HCT116 (cell line): ENCODE measurements around the gene ACTR1B. TPM values are rescaled to one million over a fixed set of nuclear protein-coding genes. Genes with fewer than 3 reads are reported as not detected.

Source experiments
- ATAC-seq: fragments of 200-7000 bp; cut with Tn5 transposase; 2 replicates; pipeline ENCODE4 v1.9.1; 2020; ENCODE audit warnings: mild to moderate bottlenecking, moderate library complexity
- BruUV-seq: library from RNA; stranded (reverse); fragments of 400-500 nt; replicated peaks from 2 replicates; lab custom pipeline; 2021; lab: Mats Ljungman, UMichigan
- CTCF ChIA-PET: fragments of 300-600 bp; sonication (Branson Sonifier 250); formaldehyde crosslinking; loops from one replicate; lab custom pipeline; 2021; ENCODE audit warnings: antibody characterized with exemption; lab: Charles Lee
- POLR2A ChIA-PET: fragments of 300-600, 350-600 bp; sonication (Branson Sonifier 250); formaldehyde crosslinking; loops from one replicate; lab custom pipeline; 2021; ENCODE audit warnings: antibody characterized with exemption; lab: Charles Lee
- RAD21 ChIA-PET, 2 experiments: fragments of 300-600 bp; sonication (Branson Sonifier 250); formaldehyde crosslinking; loops; one replicate each; lab custom pipeline; 2023; ENCODE audit warnings: low total read pairs in 2 of 2; ENCODE audit not compliant: uncharacterized antibody in 2 of 2, unreplicated experiment in 2 of 2, low non-redundant PET in 1 of 2; lab: Charles Lee
- DNase-seq: peaks from one replicate; pipeline ENCODE4 v3.0.0-alpha.2; 2010; ENCODE audit warnings: low read depth, low spot score
- H2AFZ ChIP-seq: fragments of 200-600 bp; shearing (Covaris generic), sonication (generic); 2 replicates; pipeline ENCODE4 v1.6.1; 2017; ENCODE audit warnings: low read depth, mixed run types, mixed read lengths, antibody characterized with exemption, low read length; ENCODE audit not compliant: poor library complexity, severe bottlenecking
- H3K27ac ChIP-seq: 2 replicates; pipeline ENCODE4 v1.5.1; 2012; ENCODE audit warnings: low read depth, low read length
- H3K27me3 ChIP-seq: fragments of 200-600 bp; sonication (generic); 2 replicates; pipeline ENCODE4 v1.6.1; 2016; ENCODE audit warnings: mixed run types, low read length, mixed read lengths; ENCODE audit not compliant: insufficient read depth
- H3K36me3 ChIP-seq, 2 experiments: fragments of 200-500 bp in 1 of 2; fragments of 200-600 bp in 1 of 2; sonication (Bioruptor generic) in 1 of 2; sonication (generic) in 1 of 2; 2 replicates each; pipeline versions ENCODE4 v1.5.1 to v1.6.1; 2014 to 2016; ENCODE audit warnings: low read length in 2 of 2, inconsistent platforms in 1 of 2, mixed read lengths in 1 of 2, mixed run types in 1 of 2; ENCODE audit not compliant: insufficient read depth in 2 of 2, control insufficient read depth in 1 of 2
- H3K4me1 ChIP-seq, 2 experiments: fragments of 200-600 bp in 1 of 2; sonication (generic) in 1 of 2; 2 replicates each; pipeline versions ENCODE4 v1.5.1 to v1.6.1; 2012 to 2017; ENCODE audit warnings: low read length in 2 of 2, inconsistent platforms in 1 of 2, mild to moderate bottlenecking in 1 of 2, mixed read lengths in 1 of 2, mixed run types in 1 of 2, moderate library complexity in 1 of 2; ENCODE audit not compliant: insufficient read depth in 2 of 2, control insufficient read depth in 1 of 2
- H3K4me2 ChIP-seq: fragments of 200-600 bp; sonication (generic); 2 replicates; pipeline ENCODE4 v1.6.1; 2017; ENCODE audit warnings: mixed run types, low read length, mixed read lengths
- H3K4me3 ChIP-seq, 2 experiments: fragments of 200-600 bp in 1 of 2; sonication (generic) in 1 of 2; replicated peaks in 1 of 2; 2 replicates each; pipeline ENCODE4 v1.5.1; 2011 to 2016; ENCODE audit warnings: low read length in 2 of 2, control low read depth in 1 of 2, low read depth in 1 of 2, mild to moderate bottlenecking in 1 of 2, mixed read lengths in 1 of 2, mixed run types in 1 of 2
- H3K79me2 ChIP-seq: fragments of 200-600 bp; sonication (generic); 2 replicates; pipeline ENCODE4 v1.6.1; 2017; ENCODE audit warnings: mild to moderate bottlenecking, mixed run types, low read length, moderate library complexity, mixed read lengths; ENCODE audit not compliant: insufficient read depth
- H3K9ac ChIP-seq: fragments of 200-600 bp; sonication (generic); 2 replicates; pipeline ENCODE4 v1.6.1; 2016; ENCODE audit warnings: low read length, mixed read lengths
- H3K9me2 ChIP-seq: fragments of 200-600 bp; sonication (generic), shearing (Covaris generic); 2 replicates; pipeline ENCODE4 v1.6.1; 2017; ENCODE audit warnings: mixed run types, mild to moderate bottlenecking, moderate library complexity; ENCODE audit not compliant: insufficient read depth
- H3K9me3 ChIP-seq, 2 experiments: fragments of 200-500 bp in 1 of 2; fragments of 200-600 bp in 1 of 2; sonication (Bioruptor generic) in 1 of 2; sonication (generic) in 1 of 2; 2 replicates each; pipeline ENCODE4 v1.6.1; 2014 to 2017; ENCODE audit warnings: low read length in 2 of 2, mixed read lengths in 2 of 2, inconsistent platforms in 1 of 2, low read depth in 1 of 2, mild to moderate bottlenecking in 1 of 2, mixed run types in 1 of 2, moderate library complexity in 1 of 2; ENCODE audit not compliant: control insufficient read depth in 1 of 2, insufficient read depth in 1 of 2
- H4K20me1 ChIP-seq: fragments of 200-600 bp; sonication (generic), shearing (Covaris generic); 2 replicates; pipeline ENCODE4 v1.6.1; 2017; ENCODE audit warnings: mixed run types, mild to moderate bottlenecking, moderate library complexity; ENCODE audit not compliant: insufficient read depth
- CBX3 ChIP-seq: IDR thresholded peaks from 2 replicates; pipeline ENCODE4 v1.6.1; 2012; ENCODE audit warnings: low read depth
- CEBPB ChIP-seq: IDR thresholded peaks from 2 replicates; pipeline ENCODE4 v1.6.1; 2012; ENCODE audit warnings: low read depth
- EGR1 ChIP-seq: IDR thresholded peaks from 2 replicates; pipeline ENCODE4 v1.6.1; 2012; ENCODE audit warnings: low read depth
- ELF1 ChIP-seq: IDR thresholded peaks from 2 replicates; pipeline ENCODE4 v1.6.1; 2012; ENCODE audit warnings: low read depth, borderline replicate concordance
- EZH2phosphoT487 ChIP-seq: fragments of 200-600 bp; IDR thresholded peaks from 2 replicates; pipeline ENCODE4 v1.6.1; 2018; ENCODE audit warnings: antibody characterized with exemption, borderline replicate concordance
- FOSL1 ChIP-seq: IDR thresholded peaks from 2 replicates; pipeline ENCODE4 v1.6.1; 2012; ENCODE audit warnings: low read depth
- JUND ChIP-seq: IDR thresholded peaks from 2 replicates; pipeline ENCODE4 v1.6.1; 2012
- POLR2A ChIP-seq: IDR thresholded peaks from 2 replicates; pipeline ENCODE4 v1.7.0; 2011; ENCODE audit warnings: borderline replicate concordance; ENCODE audit not compliant: insufficient read depth, insufficient read length; ENCODE audit errors: extremely low read depth
- POLR2AphosphoS5 ChIP-seq: IDR thresholded peaks from 2 replicates; pipeline ENCODE4 v1.6.1; 2011; ENCODE audit warnings: mild to moderate bottlenecking, low read depth, low read length, moderate library complexity
- RAD21 ChIP-seq: IDR thresholded peaks from 2 replicates; pipeline ENCODE4 v1.6.1; 2012; ENCODE audit warnings: low read depth, mild to moderate bottlenecking
- SIN3A ChIP-seq: IDR thresholded peaks from 2 replicates; pipeline ENCODE4 v1.6.1; 2012; ENCODE audit warnings: low read depth
- SP1 ChIP-seq: IDR thresholded peaks from 2 replicates; pipeline ENCODE4 v1.6.1; 2012; ENCODE audit warnings: low read depth
- SRF ChIP-seq: IDR thresholded peaks from 2 replicates; pipeline ENCODE4 v1.6.1; 2012; ENCODE audit warnings: low read depth
- TCF7L2 ChIP-seq: IDR thresholded peaks from 2 replicates; pipeline ENCODE4 v1.7.0; 2011; ENCODE audit warnings: borderline replicate concordance, inconsistent platforms; ENCODE audit not compliant: insufficient read depth, insufficient read length; ENCODE audit errors: extremely low read depth
- ZFX ChIP-seq: fragments of 450-650 bp; IDR thresholded peaks from 2 replicates; pipeline ENCODE4 v1.6.1; 2017
- ZNF274 ChIP-seq: fragments of 200-500 bp; sonication (Bioruptor generic); IDR thresholded peaks from 2 replicates; pipeline ENCODE4 v1.6.1; 2014; ENCODE audit warnings: mild to moderate bottlenecking, low read depth, low read length, inconsistent platforms
- intact Hi-C: fragments of 100-400 bp; cut with micrococcal nuclease; formaldehyde crosslinking; loops from 2 replicates; pipeline ENCODE4 v1.10.0; 2022
- total RNA-seq: library from RNA; stranded (reverse); gene quantifications from one replicate; pipeline ENCODE4 v1.2.1, GENCODE V29; 2021; ENCODE audit not compliant: unreplicated experiment
- TF ChIP-seq, protein P1 (sequence below), 3 experiments: fragments of 200-600 bp in 1 of 3; sonication (generic) in 1 of 3; IDR thresholded peaks in 2 of 3; conservative IDR thresholded peaks in 1 of 3; 2 replicates each; pipeline ENCODE4 v1.5.1; 2012 to 2017; ENCODE audit warnings: low read depth in 2 of 3, low read length in 2 of 3, antibody characterized with exemption in 1 of 3, borderline replicate concordance in 1 of 3, control low read depth in 1 of 3, mild to moderate bottlenecking in 1 of 3, mixed read lengths in 1 of 3, mixed run types in 1 of 3, moderate library complexity in 1 of 3; ENCODE audit not compliant: insufficient read depth in 1 of 3
- TF ChIP-seq, protein P2 (sequence below): IDR thresholded peaks from 2 replicates; pipeline ENCODE4 v1.6.1; 2012
- TF ChIP-seq, protein P3 (sequence below): IDR thresholded peaks from 2 replicates; pipeline ENCODE4 v1.6.1; 2011; ENCODE audit warnings: mild to moderate bottlenecking, low read length, moderate library complexity; ENCODE audit not compliant: insufficient replicate concordance; ENCODE audit errors: extremely low read depth

ACTR1B gene
- total RNA-seq, 1 experiment from 2014 or later, result 42.8 TPM

- H3K36me3 ChIP-seq, result no peaks in the 10 kb centered on the region
- BruUV-seq, result no TSS peak
- ChIA-PET POLR2A (interaction anchor here (0.7 to 1.3 kb wide), 2 partner anchors 33 to 107 kb away, joined by 3 to 5 read pairs; partner anchors contain the start of gene ACTR1B), CTCF (interaction anchor here (0.8 to 5.5 kb wide), 5 partner anchors 11 to 687 kb away, joined by 3 to 89 read pairs (median 7); partner anchors contain the start of genes ACTR1B and ANKRD36B), RAD21 (interaction anchor here (0.8 to 2.1 kb wide), 4 partner anchors 33 to 107 kb away, joined by 3 to 9 read pairs (median 4); no protein-coding TSS in a partner anchor)
- intact Hi-C loops, result loop anchor here (1.0 kb wide), 2 partner anchors 33 to 106 kb away; partner anchors contain the start of gene ACTR1B
- H3K9me3 ChIP-seq, result no peaks in the 10 kb centered on the region
- H3K9ac ChIP-seq, result no peak overlapping the region
- peak overlapping the region; percentile 79 for H2AFZ ChIP-seq
- peak overlapping the region; percentile 46 for H3K4me2 ChIP-seq
- peaks cover 0 to 5% of the 10 kb centered on the region in 2 experiments; a peak in 1 of 4 replicates for H3K4me1 ChIP-seq
- H3K27me3 ChIP-seq, result no peaks in the 10 kb centered on the region
- peak; percentile 71 for DNase-seq
- ATAC-seq, result peak; percentile 85
- no peaks in the 10 kb centered on the region for H3K9me2 ChIP-seq
- H4K20me1 ChIP-seq, result no peaks in the 10 kb centered on the region
- no peak overlapping the region for H3K4me3 ChIP-seq
- H3K79me2 ChIP-seq, result no peaks in the 10 kb centered on the region
- no peak overlapping the region for H3K27ac ChIP-seq
- no peak for TF ChIP-seq POLR2AphosphoS5
- TF ChIP-seq ELF1, result no peak
- TF ChIP-seq POLR2A, result no peak
- TF ChIP-seq CBX3, result no peak
- no peak for TF ChIP-seq CEBPB
- TF ChIP-seq RAD21, result peak; percentile 100
- TF ChIP-seq SP1, result no peak
- no peak for TF ChIP-seq TCF7L2
- TF ChIP-seq EZH2phosphoT487, result no peak
- TF ChIP-seq, protein P1, sequence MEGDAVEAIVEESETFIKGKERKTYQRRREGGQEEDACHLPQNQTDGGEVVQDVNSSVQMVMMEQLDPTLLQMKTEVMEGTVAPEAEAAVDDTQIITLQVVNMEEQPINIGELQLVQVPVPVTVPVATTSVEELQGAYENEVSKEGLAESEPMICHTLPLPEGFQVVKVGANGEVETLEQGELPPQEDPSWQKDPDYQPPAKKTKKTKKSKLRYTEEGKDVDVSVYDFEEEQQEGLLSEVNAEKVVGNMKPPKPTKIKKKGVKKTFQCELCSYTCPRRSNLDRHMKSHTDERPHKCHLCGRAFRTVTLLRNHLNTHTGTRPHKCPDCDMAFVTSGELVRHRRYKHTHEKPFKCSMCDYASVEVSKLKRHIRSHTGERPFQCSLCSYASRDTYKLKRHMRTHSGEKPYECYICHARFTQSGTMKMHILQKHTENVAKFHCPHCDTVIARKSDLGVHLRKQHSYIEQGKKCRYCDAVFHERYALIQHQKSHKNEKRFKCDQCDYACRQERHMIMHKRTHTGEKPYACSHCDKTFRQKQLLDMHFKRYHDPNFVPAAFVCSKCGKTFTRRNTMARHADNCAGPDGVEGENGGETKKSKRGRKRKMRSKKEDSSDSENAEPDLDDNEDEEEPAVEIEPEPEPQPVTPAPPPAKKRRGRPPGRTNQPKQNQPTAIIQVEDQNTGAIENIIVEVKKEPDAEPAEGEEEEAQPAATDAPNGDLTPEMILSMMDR (IDR thresholded peaks at IDR 0.05 in 2 of 3, conservative IDR thresholded peaks at IDR 0.05 in 1 of 3; ENCODE audit: borderline replicate concordance in 1 of 3, insufficient read depth in 1 of 3, low read depth in 2 of 3, low read length in 2 of 3), result peak; percentile 85 to 99 (median 92)
- TF ChIP-seq JUND, result no peak
- no peak for TF ChIP-seq ZFX
- no peak for TF ChIP-seq FOSL1
- no peak for TF ChIP-seq ZNF274
- no peak for TF ChIP-seq SIN3A
- no peak for TF ChIP-seq SRF
- TF ChIP-seq, protein P2, sequence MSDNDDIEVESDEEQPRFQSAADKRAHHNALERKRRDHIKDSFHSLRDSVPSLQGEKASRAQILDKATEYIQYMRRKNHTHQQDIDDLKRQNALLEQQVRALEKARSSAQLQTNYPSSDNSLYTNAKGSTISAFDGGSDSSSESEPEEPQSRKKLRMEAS, result no peak
- no peak for TF ChIP-seq EGR1
- TF ChIP-seq, protein P3, sequence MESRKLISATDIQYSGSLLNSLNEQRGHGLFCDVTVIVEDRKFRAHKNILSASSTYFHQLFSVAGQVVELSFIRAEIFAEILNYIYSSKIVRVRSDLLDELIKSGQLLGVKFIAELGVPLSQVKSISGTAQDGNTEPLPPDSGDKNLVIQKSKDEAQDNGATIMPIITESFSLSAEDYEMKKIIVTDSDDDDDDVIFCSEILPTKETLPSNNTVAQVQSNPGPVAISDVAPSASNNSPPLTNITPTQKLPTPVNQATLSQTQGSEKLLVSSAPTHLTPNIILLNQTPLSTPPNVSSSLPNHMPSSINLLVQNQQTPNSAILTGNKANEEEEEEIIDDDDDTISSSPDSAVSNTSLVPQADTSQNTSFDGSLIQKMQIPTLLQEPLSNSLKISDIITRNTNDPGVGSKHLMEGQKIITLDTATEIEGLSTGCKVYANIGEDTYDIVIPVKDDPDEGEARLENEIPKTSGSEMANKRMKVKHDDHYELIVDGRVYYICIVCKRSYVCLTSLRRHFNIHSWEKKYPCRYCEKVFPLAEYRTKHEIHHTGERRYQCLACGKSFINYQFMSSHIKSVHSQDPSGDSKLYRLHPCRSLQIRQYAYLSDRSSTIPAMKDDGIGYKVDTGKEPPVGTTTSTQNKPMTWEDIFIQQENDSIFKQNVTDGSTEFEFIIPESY, result no peak
Observed at GRCh38 chr2:97697252-97698235, 33.7 kb upstream of the ACTR1B start.
